ENCODE results near the gene SLC17A7.
"Not testable (repeated sequence)": the region's sequence is repeated elsewhere in the genome, so short reads cannot be mapped to it uniquely, and the experiment has no call there.

Gene SLC17A7

DNA sequence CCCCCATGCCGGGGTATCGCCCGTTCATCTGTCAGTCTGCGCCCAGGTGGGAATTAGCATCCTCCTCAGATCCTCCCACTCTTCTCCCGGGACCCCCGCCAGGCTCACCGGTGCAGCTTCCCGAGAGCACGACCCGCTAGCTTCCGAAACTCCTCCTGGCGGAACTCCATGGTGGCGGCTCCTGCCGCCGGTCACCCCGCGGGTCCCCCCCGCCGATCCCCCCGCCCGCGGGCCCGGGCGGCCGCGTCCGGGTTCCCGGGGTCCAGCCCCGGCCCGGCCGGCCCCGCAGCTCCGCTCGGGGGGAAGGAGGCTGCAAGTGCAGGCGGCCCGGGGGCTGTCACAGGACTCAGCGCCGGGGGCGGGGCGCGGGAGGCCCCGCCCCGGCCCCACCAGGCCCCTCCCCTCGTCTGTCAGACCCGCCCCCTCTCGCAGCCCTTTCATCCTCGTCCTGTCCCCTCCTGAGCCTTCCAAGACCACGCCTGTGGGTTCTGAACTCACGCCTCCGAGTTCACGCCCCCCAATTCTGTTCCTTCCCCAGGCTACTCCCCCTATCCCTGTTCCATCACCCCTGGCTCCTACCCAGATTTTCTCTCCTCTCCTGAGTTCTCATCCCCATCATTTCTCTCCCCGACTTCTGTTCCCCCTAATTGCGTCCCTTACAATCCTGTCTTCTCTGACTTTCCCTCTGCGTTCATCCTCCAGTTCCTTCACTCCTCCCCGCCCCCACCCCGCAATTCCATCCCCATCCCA, at the start of gene SLC17A7:
TSS of gene SLC17A7 (minus strand) at position 318 of the 750 bp plus-strand sequence. CDS start at position 170, 148 bp downstream.
- in situ Hi-C loops (cut with MboI; ENCODE audit: low sequenced_read_pairs) = no loop called here

DNA sequence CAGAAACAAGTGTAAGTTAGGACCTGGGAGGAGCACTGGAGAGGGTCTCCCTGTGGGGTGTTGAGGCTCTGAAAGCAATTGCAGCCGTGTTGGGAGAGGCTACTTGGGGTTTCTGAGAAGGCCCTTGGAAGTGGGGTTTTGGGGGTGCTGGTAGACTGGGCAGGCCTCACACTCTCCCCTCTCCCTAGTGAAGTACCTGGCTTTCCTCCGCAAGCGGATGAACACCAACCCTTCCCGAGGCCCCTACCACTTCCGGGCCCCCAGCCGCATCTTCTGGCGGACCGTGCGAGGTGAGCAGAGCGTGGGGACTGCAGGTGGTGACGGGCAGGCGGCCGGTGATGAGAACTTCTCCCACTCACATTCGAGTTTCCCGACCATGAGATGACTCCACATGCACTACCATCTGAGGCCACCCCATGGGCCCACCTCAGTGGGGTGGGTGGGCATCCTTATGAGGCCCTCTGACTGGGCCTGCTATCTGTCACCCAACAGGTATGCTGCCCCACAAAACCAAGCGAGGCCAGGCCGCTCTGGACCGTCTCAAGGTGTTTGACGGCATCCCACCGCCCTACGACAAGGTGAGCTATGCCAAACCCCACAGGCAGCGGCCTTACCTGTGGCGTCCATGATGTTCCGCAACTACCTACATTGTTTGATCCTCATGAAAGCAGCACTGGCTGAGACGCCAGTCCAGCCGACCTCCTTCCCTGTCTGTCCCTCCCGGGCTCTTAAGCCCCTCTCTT, 49.1 kb upstream of the SLC17A7 start:
- in situ Hi-C loops (cut with MboI; ENCODE audit: low sequenced_read_pairs) = no loop called here

DNA sequence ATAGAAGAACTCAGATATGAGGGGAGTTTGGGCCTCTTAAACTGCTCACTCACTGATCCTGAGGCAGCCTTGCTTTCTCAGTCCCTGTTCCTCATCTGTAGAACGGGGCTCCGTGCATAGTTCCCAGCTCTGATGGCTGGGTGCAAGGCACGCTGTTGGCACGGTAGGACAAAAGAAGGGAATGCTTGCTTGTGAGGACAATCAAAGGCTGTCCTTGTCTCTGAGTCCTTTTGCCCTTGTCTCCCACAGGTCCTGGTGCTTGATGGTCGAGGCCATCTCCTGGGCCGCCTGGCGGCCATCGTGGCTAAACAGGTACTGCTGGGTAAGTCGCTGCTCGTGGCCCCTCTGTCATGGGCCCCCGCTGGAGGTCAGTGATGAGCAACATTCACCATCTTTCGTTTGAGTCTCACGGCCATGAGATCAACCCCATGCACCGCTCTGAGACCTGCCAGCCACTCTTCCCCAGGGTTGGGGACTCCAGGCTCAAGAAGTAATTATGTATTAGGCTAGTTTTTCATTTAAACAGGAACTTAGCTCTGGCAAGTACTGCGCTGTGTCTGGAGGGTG, 48.4 kb upstream of the SLC17A7 start:
- in situ Hi-C loops (cut with MboI; ENCODE audit: low sequenced_read_pairs) = no loop called here

DNA sequence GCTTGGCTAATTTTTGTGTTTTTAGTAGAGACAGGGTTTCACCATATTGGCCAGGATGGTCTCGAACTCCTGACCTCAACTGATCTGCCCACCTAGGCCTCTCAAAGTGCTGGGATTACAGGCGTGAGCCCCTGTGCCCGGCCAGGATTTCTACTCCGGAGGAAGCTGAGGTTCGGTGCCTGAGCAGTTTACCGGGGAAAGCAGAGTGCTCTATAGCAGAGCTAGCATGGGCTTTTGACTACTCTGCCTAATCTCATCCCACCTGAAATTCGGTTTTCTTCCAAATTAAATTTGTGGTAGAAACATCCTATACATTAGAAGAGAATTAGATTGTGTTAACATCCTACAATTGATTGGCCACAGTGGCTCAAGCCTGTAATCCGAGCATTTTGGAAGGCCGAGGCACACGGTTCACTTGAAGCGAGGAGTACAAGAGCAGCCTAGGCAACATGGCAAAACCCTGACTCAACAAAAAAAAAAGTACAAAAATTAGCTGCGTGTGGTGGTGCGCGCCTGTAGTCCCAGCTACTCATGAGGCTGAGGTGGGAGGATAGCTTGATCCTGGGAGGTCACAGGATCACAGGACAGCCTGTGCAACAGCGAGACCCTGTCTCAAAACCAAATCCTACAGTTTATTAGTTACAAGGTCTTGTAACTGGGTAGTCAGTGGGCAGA, 47.7 kb upstream of the SLC17A7 start:
- in situ Hi-C loops (cut with MboI; ENCODE audit: low sequenced_read_pairs) = no loop called here

DNA sequence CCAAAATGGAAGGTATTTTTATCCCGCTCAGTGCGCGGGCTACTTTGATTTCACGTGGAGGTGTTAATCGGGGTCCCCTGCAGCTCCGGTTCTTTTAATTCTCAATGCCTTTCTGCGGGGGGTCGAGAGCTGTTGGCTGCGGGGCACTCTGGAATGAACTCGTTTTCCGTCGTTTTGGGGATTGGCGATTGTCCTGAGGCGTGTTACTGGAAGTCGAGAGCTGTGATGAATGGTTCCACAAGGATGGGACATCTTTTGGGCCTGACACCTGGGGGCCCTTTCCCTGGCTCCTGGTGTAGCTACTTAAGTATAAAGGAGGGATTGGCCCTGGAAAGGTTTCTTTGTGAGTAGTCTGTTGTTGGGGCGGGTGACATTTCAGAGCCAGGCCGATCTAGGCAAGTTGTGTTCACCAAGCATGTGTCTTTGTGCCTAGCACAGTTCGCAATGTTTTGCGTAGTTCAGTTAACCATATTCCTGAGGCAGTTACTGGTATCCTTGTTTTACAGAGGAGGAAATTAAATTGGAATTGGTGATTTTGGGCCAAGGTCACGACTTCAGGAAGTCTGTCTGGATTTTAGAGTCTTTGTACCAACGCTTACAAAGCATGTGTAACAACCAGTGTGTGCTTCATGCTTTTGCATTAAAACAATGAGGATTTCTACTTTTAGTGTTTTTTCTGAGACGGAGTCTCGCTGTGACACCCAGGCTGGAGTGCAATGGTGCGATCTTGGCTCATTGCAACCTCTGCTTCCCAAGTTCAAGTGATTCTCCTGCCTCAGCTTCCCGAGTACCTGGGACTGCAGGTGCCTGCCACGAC, 46.9 kb upstream of the SLC17A7 start:
- in situ Hi-C loops (cut with MboI; ENCODE audit: low sequenced_read_pairs) = no loop called here

DNA sequence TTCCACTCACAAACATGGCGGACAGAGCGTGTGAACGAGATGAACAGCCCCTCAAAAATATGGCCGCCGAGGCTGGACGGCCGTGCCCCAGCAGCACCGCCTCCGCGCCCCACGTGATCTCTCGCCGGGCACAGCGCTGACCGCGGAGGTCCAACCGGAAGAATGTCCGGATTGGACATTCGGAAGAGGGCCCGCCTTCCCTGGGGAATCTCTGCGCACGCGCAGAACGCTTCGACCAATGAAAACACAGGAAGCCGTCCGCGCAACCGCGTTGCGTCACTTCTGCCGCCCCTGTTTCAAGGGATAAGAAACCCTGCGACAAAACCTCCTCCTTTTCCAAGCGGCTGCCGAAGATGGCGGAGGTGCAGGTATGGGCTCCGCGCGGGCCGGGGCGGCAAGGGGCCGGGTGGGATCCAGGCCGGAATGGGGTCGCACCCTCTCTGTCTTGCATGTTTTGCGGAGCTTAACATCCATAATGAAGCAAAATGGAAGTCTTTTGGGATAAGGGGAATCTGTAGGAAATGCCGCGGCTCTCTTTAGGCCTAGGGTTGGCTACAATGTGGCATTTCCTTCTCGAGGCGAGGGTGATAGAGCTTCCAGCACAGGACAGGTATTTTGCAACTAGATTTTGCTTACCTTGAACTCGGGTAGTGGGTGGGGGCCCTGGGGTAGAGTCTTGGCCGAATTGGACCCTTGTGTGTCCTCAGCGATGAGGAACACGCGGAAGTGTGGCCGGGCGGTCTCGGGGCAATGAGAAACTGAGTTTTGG, 46.1 kb upstream of the SLC17A7 start, which contains the start of gene RPL13A:
TSS of gene RPL13A (plus strand) at position 332 of the 769 bp plus-strand sequence. CDS start at position 354, 22 bp downstream.
- in situ Hi-C loops (cut with MboI; ENCODE audit: low sequenced_read_pairs) = no loop called here

DNA sequence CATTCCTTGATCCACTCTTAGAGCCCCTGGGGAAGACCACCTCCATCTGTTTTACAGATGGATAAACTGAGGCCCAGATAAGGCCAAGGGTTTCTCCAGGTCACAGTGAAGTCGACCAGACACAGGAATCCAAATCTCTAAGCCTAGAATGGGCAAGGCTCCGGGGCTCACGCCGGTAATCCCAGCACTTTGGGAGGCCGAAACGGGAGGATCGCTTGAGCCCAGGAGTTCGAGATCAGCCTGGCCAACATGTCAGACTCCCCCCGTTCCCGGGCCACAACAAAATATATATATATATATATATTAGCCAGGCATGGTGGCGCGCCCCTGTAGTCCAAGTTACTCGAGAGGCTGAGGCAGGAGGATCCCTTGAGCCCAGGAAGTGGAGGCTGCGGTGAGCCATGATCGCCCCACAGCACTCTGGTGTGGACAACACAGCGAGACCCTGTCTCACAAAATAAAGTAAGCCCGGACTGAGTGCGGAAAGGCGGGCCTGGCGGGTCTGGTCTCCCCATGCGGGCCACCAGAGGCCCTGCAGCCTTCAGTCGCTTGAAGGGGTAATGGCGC, 45.5 kb upstream of the SLC17A7 start:
- in situ Hi-C loops (cut with MboI; ENCODE audit: low sequenced_read_pairs) = no loop called here

DNA sequence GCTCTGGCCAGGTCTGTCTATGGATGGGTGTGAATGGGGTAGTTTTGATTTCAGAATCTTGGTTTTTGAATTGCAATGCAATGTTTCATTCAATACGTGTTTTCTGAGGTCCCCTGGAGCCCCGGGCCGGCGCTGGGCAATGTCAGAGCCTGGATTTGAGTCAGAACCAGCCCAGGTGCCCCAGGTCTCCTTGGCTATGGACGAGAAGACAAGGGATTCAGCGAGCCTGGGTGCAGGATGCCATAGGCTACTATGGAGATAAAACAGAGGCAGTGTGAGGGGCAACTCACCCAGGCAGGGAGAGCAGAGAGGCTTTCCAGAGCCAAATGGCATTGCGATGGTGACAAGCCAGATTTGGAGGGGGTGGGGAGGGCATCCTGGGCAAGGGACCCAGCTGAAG, 44.9 kb upstream of the SLC17A7 start:
- in situ Hi-C loops (cut with MboI; ENCODE audit: low sequenced_read_pairs) = no loop called here

DNA sequence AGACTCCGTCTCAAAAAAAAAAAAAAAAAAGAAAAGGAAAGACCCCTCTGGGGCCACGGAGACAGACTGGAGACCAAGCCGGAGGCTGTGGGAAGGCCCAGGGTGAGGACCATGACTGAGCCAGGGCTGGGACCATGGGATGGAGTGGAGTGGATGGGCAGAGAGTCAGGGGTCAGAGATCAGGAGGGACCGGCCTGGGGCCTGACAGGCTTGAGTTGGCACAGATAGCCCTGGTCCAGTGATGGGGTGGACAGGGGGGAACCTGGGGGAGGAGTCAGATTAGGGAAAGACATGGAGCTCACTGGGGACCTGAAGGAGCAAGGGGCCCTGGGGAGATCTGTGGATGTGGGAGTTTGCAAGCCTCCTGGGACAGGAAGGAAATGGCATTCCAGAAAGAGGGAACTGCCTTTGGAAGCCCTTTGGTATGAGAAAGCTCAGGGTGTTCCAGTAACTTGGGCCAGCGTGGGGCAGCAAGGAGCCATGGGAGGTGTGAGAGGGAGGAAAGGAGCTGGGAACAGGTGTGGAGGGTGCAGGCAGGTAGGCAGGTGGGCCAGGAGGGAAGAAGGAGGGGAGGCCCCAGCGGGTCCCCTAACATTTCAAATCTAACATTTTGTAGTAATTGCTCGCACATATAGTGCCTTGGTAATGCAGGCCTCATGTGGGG, 39.8 kb upstream of the SLC17A7 start:
- in situ Hi-C loops (cut with MboI; ENCODE audit: low sequenced_read_pairs) = no loop called here

DNA sequence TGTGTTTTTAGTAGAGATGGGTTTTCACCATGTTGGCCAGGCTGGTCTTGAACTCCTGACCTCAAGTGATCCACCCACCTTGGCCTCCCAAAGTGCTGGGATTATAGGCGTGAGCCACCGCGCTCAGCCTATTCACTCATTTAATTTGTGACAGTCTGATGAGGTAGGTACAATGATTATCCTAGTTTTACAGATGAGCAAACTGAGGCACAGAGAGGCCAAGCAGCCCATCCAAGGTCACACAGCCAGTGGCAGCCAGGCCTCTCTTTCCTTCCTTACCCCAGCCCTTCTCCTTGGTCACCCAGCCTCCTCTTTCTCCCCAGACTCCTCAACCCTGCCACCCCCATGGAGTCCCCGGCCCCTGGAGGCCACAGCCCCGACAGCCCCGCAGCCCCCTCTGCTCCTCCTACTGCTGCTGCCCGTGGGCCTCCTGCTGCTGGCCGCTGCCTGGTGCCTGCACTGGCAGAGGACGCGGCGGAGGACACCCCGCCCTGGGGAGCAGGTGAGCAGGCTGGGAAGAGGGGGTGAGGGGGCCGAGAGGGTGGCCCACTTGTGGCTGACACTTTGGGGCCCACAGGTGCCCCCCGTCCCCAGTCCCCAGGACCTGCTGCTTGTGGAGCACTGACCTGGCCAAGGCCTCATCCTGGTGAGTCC, 38.8 kb upstream of the SLC17A7 start:
- in situ Hi-C loops (cut with MboI; ENCODE audit: low sequenced_read_pairs) = no loop called here

DNA sequence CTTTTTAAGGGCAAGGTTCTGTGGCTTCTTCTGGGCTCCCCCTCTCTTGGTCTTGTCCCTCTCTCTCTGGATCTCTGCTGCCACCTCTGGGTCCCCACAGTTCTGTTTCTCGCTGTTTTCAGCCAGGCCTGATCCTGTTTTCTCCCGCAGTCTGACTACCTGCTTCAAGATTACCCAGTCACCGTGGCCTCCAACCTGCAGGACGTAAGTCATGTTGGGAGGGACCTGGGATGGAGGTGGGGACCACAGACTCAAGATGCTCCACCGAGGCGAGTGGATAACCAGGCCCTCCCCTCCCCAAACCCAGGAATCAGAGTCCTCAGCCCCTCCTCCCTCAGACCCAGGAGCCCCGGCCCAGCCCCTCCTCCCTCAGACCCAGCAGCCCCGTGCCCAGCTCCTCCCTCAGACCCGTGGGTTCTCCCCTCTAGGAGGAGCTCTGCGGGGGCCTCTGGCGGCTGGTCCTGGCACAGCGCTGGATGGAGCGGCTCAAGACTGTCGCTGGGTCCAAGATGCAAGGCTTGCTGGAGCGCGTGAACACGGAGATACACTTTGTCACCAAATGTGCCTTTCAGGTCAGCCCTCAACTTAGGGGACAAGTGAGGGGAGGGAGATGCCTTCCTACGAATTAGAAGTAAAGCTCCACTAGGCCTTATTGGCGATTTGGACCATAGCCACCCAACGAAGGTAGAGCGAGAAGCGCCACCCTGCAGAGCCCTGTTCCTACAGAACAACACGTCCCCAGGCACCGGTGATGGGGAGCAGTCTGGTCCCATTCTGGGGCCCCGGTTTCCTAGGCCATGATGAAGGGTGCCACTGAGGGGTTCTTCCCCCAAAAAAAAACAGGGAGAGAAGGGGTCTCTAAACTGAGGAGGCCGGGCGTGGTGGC, 34.9 kb upstream of the SLC17A7 start:
- in situ Hi-C loops (cut with MboI; ENCODE audit: low sequenced_read_pairs) = no loop called here

DNA sequence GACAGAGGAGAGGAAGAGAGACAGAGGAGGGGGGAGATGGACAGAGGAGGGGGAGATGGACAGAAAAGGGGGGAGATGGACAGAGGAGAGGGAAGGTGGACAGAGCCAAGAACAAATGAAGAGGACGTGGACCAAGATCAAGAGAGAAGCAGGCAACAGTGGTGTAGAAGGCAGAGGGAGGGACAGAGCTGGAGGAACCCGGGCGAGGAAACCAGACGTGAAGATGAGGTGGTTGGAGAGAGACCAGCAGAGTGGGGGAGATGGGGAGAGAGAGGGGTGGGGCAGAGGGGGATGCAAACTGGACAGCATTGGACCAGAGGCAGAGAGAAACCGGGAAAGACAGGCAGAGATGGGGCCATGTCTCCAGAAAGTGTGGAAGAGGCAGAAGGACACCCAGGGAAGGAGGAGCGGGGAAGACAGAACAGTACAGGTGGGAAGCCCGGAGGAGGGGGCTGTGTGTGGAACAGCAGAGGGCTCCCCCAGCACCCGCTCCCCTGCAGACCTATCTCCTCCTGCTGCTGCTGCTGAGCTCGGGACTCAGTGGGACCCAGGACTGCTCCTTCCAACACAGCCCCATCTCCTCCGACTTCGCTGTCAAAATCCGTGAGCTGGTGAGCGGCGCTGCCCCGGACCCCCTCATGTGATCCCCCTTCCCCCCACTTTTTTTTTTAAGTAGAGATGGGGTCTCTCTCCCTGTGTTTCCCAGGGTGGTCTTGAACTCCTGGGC, 34.0 kb upstream of the SLC17A7 start:
- in situ Hi-C loops (cut with MboI; ENCODE audit: low sequenced_read_pairs) = no loop called here

DNA sequence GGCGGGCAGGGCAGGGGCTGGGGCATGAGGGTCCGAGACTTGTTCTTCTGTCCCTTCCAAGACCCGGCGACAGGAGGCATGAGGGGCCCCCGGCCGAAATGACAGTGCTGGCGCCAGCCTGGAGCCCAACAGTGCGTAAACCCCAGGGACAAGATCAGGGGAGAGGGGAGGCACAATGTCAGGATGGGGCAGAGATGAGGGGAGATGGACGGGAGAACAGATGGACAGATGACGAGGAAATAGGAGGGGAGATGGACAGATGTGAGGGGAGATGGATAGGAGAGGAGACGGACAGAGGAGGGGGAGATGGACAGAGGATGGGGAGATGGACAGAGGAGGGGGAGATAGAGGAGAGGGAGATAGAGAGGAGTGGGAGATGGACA, 33.2 kb upstream of the SLC17A7 start:
- in situ Hi-C loops (cut with MboI; ENCODE audit: low sequenced_read_pairs) = no loop called here

DNA sequence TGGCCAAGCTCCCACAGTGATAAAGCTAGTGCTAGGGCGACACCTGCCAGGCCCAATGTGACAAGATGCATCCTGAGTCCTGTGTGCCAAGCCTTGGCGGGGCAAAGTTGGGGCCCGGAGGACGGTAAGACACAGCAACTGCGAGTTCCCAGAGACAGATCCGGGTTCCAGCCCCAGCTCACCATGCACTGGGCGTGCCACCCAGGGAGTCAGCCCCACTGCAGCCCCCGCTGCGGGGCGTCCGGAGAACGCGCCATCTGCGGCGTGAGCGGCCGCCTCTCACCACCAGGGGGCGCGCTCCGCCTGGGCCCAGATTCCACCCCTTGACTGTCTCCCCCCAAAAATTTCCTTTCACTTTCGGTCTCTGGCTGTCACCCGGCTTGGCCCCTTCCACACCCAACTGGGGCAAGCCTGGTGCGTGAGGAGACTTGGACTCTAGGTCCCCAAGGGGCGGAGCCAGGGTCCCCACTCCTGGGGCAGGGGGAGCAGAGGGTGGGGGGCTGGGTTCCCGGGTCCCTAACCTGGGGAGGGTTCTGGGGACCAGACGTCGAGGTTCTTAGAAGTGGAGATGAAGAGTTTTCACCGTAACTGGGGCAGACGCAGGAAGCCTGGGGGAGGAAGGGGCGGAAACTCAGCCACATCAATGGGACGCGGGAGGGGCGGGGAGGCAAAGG, 32.7 kb upstream of the SLC17A7 start, which contains the start of gene FLT3LG:
TSS of gene FLT3LG (plus strand) at position 348 of the 674 bp plus-strand sequence. CDS start 425 bp downstream, outside the sequence.
- in situ Hi-C loops (cut with MboI; ENCODE audit: low sequenced_read_pairs) = no loop called here

DNA sequence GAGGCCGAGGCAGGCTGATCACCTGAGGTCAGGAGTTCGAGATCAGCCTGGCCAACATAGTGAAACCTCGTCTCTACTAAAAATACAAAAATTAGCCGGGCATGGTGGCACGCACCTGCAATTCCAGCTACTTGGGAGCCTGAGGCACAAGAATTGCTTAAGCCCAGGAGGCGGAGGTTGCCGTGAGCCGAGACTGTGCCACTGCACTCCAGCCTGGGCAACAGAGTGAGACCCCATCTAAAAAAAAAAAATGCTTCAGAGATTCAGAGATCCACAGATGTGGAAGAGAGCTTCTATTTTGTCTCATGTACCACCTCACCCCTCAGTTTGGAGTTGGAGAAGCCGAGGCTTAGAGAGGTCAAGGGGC, 32.2 kb upstream of the SLC17A7 start:
- in situ Hi-C loops (cut with MboI; ENCODE audit: low sequenced_read_pairs) = not testable (repeated sequence)

DNA sequence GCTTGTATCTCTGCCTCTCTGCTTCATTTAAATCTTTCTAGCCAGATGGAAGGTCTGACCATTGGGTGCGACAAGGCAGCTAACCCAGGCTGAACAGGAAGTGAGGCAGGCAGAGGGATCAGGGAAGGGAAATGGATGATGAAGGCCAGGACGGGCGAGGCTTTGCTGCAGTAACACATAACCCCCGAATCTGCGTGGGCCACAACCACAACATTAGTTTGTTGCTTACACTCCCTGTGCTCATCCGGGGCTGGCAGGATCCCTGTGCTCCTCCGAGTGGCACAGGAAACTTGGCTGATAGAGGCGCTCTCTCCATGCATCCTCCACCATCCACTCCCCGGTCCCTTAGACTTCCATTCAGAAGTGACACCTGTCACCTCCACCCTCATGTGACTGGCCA, 31.6 kb upstream of the SLC17A7 start:
- in situ Hi-C loops (cut with MboI; ENCODE audit: low sequenced_read_pairs) = no loop called here

Measured in HL-60/S4 treated with phorbol 12-myristate 13-acetate at 8.2 ng/mL for 4 days and 3 days (cell line).